NCI-H226 (cell line): Measurements from ENCODE around the gene CUEDC1.
A peak's percentile ranks its signal among the peaks of the same experiment; 100 is the strongest.
"Not testable (repeated sequence)": the region's sequence is repeated elsewhere in the genome, so short reads cannot be mapped to it uniquely, and the experiment has no call there.

Experiments used
- DNase-seq: peaks from one replicate; pipeline ENCODE4 v3.0.0-alpha.2; 2015

The CUEDC1 gene

DNA sequence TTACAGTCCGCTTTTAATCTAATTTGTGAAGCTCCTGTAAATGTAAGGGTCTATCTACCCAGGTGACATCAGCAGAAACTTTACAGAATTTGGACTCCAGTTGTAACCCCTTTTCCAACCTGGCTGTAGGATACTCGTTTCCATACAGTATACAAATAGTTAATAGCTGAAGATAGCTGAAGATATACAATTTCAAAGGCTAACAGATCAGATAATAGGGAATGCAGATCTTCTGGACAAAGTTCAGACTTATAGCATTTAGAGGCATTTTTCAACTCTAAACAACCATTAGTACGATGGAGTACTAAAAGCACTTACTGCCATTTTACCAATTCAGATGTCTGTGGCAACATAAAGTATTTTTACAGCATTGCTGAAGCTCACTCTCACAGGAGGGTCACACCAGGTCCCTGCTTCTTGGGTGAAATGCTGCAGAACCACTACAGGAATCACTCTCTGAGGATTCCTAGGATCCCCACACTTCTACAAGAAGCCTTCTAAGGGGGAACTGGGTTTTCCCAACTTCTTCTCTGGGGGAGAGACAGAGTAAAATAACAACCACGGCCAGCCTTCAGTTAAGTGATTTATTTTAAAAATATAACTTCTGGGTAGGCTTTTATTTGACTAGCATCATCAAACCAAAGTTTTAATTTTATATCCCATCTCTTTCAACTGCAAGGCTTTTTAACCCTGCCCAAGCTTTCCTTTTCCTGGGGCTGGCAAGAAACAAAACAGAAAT lies 29.9 kb upstream of the CUEDC1 start:
- DNase-seq, result no peak

DNA sequence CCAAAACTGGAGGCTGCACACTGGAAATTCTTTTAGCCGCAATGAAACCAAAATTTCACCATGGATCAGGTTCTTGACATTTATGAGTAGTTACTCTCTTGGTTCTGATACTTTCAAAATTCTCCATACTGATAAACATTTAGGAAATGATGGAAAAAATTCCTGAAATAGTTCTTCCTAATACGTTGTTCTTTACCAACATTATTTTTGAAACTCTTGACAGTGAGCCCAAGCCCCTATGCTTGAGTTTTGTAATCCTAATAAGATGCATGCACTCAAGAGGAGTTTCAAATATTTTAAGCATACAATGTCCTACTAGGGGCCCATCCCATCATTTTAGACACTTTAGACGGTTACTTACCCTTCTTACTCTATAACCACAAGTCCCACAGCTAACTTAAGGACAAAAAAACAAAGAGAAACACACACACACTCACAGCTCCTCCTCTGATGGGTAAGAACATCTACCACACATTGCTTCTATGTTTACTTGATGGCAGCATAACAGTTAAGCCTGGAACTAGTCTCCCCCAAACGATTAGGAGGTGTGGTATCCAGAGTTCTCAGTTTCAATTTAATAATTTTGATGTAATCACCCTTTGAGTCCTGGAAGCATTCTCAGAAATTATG lies 29.2 kb upstream of the CUEDC1 start:
- DNase-seq, result peak; percentile 24

DNA sequence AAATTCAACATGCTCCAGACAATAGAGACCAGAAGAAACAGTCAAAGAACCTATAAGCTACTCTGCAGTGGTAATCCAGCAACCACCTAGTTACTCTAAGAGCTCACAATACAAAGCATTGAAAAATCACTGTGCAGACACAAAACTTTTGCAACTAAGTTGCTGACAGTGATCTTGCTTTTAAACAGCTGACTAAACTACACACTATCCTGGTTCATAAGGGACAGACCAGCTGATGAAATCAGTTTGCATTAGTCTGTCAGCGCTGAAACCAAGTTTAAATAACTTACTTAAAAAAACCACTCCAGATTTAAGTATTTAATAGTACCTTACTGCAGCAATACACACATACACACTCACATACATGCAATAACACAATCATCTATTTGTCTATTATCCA lies 28.2 kb upstream of the CUEDC1 start:
- no peak for DNase-seq

DNA sequence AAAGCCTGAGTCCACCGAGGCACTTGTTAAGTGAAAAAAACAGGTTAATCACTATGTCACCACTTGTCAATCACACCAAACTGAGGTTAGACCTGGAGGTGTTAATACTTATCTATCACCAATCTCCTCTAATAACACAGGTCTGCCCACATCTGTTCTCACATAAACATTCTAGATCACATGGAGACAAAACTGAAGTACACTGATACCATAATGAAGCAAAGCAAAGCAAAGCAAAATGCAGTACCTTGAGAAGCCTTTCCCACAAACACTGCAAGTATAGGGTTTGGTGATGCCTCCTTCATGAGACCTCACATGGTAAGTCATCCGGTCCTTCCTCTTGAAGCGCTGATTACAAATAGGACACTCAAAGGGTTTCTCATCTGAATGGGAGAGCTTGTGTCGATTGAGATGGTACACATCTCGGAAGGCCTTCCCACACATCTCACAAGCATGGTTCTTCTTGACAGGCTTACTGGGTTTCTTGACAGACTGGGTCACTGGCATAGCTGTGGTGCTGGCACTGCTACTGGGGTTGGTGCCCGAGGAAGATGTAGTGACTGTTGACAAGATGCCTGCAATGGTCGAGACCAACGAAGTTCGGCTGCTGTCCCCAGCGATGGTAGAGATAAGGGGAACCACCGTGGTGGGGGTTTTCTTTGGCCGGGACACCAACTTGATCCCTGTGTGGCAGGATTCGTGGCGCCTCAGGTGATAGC lies 27.4 kb upstream of the CUEDC1 start:
- DNase-seq, result no peak

DNA sequence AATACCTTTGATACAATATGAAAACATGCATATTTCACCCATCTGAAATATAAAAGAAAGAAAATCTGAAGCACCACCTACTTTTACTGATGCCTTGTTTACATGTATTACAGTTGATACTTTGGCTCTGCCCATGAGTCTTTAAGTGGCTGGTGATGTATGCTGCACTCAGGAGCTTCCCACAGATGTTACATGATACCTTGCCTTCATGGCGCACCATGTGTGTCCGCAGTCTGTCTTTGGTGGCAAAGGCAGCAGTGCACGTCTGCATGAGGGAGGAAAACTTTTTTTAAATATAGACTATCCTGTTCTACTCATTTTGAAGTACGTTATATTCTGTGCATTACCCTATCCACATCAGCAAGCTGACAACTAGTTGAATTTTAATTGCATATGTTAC lies 25.3 kb upstream of the CUEDC1 start:
- no peak for DNase-seq

DNA sequence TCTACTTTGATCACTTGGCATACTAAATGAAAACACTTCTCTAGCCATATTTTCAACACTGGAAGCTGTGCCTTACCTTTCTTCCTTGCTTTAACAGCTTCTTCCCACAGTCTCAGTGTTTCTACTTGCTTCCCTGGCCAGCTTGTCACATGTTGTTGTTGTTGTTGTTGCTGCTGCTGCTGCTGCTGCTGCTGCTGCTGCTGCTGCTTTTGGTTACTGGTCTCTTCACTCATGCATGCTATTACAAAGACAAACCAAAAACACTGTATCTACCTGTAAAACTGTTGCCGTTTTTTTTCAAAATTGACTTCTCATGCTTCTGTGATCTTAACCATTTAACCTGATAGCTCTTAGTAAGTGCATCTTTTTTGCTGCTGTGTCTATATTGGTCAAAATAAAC lies 23.9 kb upstream of the CUEDC1 start:
- DNase-seq, result no peak

DNA sequence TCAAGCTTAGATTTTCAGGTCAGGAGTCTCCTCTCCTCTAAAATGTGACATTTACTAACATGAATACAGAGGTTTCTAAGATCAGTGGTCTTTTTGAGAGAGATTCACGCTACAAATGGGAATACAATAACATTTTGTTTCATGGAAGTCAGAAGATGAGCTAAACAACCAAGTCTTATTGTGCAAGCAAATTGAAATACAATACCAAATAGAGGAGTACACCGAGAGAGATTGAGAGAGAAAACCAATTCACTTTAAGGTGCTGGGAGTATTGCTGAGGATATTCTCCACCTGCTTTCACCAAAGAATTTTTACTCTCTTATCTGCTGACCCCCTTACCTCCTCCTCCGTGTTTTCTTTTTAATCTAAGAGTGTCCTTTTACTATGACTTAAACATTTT lies 21.4 kb upstream of the CUEDC1 start:
- DNase-seq, result no peak

DNA sequence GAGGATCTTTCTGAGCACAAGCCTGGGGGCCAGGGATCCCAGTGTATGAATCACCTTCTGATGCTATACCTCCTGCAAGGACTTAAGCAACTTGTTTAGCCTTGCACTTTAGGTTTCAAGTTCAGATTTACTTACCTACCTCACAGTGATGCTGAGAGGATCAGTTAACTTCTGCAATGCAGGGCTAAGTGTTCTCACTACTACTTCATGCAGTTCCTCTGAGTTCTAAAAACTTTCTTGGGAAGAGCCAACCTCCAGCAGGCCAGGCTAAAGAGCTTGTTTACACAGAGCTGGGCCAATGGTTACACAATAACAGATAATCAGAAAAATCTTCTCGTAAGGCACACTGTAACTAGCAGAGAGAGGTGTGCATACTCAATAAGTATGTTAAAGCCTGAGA lies 19.8 kb upstream of the CUEDC1 start:
- DNase-seq, result peak; percentile 46

DNA sequence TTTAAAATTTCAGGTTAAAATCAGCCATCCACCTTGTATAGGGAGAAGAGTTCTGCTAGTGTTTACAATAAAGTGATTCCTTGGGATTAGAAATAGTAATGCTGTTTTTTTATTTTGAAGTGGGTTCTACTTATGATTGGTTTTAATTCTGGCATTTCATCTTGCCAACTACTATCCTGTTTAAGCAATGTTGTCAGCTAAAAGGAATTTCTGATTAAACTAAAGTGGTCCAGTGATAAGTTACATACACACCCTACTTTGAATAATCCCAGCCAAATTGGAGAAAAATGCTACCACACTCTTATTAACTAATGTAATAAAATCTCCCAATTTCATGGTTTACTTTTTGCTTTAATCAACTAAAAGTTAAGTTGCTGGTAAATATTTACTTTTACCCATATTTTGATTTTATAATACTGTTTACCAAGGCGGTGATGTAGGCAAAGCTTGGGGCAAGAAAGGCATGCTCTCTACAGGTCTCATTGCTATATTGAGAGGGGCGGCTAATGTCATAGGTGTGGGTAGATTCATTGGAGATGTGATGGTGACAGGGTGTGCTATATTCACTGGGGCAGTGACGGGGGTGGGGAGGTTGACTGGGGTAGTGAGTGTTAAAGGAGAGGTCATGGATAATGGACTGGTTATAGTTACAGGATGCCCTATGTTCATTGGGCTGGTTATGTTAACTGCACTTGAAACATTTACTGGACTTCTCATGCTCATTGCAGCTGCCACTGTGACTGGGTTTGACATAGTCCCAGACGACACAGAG lies 19.0 kb upstream of the CUEDC1 start:
- DNase-seq, result not testable (repeated sequence)

DNA sequence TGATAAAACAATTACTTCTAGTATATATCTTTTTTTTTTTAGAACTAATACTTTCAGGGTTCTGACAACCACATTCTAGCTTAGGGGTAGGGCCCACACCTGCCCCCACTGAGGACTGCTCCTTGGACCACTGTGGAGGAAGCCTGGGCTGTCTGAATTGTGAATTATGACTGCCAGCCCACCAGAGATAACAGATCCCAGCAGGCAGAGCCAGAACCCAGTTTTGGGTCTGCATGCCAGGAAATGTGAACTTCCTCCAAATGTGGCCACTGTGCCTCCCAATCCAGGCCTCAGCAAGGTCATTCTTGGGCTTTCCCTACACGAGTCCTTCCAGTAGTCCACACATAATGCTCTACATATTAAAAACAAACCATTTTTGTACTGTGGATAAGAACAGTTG lies 16.9 kb upstream of the CUEDC1 start:
- no peak for DNase-seq

DNA sequence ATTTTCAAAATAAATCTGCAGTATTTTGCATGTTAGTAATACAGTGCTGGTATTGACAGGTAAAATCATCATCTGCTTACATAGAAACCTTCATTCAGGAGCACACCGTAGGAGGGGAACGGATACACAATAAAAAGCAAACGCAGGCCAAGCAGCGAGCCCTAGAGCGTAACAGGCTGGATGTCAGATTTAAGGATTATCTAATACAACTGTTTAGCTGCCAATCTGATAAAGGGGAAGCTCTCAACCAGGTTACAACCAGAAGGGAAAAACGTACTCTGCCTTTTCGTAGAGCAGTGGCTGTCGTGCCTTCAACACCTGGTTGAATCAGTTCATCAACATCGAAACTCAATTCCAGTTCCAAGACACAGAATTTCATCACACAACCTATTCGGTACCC lies 16.4 kb upstream of the CUEDC1 start:
- no peak for DNase-seq

DNA sequence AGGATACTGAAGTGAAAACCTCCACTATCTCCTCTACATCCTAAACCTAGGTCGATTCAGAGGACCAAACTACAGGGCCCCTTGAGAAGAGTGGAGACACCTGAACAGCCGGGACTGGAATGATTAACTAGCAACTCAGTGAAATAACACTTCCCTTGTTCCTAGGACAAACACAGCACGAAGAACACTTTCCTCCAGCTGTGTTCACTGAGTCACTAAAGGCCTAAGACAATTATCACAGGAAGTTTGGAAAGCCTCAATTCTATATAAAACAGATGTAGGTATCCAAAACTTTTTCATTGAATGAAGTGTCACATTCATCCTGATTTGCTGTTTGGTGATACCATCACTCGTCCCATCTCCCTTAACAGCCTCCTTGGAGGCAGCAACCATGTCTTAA lies 15.5 kb upstream of the CUEDC1 start:
- no peak for DNase-seq

DNA sequence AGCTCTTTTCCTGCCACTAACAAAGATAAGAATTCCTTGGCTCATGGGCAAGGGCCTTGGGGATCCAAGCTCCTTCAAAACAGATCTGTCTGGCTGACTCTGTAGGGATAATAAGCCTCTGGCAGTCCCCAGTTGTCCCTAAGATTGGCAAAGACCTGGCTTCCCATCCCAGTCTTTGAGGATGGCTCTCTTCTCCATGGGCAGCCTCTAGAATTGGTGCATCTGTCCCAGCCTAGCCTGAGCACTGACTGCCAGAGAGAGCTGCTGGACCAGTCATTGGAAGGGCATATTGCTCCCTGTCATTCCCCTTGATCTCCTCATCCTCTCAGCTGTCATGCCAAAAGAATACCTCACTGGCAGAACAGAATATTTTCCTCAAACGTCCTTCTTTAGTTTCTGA lies 13.2 kb upstream of the CUEDC1 start:
- DNase-seq, result no peak

DNA sequence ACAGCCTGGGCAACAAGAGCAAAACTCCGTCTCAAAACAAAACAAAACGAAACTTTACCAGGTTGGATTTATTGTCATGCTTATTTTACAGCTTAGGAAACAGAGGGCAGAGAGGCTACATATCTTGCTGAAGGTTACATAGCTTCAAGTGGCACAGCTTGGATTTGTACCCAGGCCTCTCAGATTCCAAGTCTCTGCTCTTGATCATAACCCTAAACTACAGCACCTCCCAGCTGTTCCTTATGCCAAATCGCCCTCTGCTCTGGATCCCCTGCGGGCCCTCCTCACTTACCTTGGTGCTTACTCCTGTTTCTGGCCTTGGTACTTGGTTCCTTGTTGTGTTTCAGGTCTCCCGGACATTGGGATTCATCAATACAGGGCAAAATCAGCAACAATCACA lies 11.7 kb upstream of the CUEDC1 start:
- no peak for DNase-seq

DNA sequence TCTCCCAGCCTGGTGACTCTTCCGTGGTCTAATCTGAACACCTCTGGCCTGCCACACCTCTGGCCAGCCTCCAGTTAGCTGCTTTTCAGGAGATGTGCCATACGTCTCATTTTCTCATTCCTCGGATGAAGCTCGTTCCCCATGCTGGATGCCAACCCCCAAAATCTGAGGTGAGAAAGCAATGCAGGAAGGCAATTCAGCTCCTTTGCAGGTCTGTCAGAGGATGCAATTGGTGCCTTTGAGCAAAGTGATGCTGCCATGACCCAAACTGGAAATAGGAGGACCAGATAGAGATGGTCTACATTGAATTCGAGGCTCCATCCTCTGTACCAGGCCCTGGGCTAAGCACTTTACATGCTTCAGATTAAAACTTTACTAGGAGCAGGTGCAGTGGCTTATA lies 11.0 kb upstream of the CUEDC1 start:
- no peak for DNase-seq

DNA sequence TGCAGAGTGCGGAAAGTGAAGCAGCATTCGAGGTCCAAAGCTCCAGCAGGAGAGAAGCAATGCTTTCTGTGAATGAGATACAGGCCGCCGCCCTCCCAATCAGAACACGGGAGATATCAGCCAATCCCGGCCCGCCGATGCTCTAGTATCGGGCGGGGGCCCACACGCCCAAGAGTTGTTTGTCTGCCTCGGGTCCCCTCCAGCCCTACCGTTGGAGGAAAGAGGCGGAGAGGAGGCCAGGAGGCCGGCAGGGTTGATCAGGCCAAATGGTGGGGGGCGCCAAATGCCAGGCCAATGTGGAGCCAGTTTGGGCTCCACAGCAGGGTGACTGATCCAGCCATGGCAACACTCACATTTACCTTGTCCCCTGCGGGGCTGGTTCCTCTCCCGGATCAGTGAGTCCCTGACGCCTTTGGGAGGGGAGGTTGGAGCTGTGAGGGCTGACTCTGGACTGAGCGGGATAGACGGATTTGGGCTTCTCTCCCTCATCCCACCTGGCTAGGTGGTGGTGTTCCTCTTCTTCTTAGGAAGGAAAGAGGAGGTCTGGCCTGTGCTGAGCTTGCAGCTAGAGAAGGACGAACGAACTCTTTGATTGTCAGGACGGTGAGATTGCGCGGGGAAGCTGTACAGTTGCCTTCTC lies 10.4 kb upstream of the CUEDC1 start:
- DNase-seq, result no peak

DNA sequence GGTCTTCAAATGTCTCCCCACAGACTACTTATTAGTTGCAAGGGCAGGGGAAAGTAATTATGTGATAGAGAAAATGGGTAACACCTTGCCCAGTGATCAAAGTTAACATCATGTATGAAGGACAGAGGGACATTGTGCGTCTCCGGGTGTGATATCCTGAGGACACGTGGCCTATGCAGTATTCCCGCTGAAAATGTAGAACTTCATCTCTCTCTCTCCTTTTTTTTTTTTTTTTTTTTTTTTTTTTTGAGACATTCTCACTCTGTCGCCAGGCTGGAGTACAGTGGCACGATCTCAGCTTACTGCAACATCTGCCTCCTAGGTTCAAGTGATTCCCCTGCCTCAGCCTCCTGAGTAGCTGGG lies 7.9 kb upstream of the CUEDC1 start:
- no peak for DNase-seq

DNA sequence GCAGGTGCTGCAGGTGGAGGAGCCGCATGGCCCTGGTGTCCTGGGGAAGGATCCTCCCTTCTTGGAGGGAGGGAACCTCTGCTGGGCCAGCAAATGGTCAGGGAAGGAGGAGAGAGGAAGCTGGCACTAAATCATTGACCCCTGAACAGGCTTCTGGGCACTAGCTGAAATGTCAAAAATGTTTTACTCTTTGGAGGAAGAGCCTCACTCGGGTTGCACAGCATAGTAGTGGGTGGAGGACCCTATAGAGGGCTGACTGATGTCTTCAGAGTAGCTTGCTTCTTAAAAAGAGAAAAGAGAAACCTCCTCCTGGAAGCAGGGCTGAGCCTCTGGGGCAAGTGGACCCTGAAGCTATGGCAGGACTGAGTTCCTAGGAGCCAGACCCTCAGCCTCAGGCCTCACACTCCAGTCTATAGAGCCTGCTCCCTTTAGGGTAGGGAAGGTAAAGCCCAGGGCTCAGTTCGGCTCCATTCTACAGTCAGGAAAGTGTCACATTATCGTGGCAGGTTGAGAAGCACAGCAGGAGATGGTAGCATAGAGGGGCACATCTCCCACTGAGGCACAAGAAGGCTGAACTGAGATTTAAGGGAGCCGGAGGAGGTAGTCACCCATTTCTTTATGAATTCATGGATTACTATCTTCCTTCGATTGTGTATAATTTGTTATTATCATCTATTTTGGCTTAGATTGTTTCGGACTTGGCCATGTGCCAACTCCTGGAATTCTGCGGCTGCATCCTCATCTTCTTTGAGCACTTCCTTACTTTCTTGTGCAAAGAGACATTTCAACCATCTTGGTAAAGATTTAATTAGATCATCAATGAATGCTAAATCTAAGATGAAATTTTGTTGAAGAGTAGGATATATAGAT lies 7.3 kb upstream of the CUEDC1 start:
- DNase-seq, result no peak

DNA sequence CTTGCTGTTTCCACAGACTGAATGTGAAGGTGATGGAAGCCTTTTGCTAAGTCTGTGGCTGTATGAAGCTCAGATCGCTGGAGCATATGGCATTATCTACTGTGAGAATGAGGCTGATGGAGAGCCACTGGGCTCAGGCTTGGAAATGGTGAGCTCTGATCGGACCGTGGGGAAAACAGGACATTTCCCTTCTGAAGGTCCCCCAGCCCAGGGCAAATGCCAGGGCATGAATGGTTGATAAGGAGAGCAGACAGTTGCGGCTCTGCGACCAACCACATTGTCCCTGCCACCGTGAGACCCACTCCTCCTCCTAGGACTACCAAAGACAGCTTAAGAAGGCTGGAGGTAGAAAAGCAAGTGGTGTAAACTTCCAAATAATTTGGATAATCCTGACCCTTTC lies 4.7 kb upstream of the CUEDC1 start:
- no peak for DNase-seq

DNA sequence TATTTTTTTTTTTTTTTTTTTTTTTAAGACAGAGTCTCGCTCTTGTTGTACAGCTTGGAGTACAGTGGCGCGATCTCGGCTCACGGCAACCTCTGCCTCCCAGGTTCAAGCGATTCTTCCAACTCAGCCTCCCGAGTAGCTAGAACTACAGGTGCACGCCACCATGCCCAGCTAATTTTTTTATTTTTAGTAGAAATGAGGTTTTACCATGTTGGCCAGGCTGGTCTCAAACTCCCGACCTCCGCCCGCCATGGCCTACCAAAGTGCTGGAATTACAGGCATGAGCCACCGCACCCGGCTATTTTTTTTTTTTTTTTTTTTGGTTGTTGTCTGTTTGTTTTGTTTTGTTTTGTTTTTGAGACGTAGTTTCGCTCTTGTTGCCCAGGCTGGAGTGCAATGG lies 3.2 kb upstream of the CUEDC1 start:
- not testable (repeated sequence) for DNase-seq

DNA sequence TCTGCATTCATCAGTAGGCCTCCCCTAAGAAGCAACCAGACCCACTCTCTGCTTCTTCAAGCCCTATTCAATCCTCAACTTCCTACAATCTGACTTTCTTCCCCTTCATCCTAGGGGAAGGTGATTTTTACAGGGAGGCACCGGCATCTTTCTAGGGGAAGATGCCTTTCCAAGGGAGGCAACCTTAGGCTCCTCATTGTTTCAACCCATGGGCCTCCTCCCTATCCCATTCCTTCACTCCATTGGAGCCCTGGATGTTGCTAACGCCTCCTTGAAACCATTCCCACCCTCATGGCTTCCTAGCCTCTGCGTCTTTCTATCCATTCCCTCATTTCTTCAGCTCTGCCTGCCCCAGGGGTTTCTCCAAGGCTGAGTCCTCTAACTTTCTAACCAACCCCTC lies 2.7 kb upstream of the CUEDC1 start:
- DNase-seq, result no peak
